Breast epithelium (tissue), 3 donors: ENCODE results near the gene ALKBH1.

ENCODE experiments used
- CTCF ChIP-seq, 3 donors: fragments of 450-650 bp; IDR thresholded peaks; one replicate each; pipeline ENCODE4 v1.5.1; 2016 to 2017; ENCODE audit warnings: antibody characterized with exemption in 3 of 3, mild to moderate bottlenecking in 3 of 3, moderate library complexity in 3 of 3
- POLR2A ChIP-seq: fragments of 450-650 bp; IDR thresholded peaks from one replicate; pipeline ENCODE4 v1.6.1; 2016; ENCODE audit warnings: antibody characterized with exemption, mild to moderate bottlenecking, moderate library complexity
- POLR2AphosphoS5 ChIP-seq, 3 donors: sonication (generic); formaldehyde crosslinking; IDR thresholded peaks; one replicate each; pipeline ENCODE4 v1.6.1; 2017; ENCODE audit warnings: antibody characterized with exemption in 3 of 3

GRCh38 chr14:77645520-77646230 lies 62.1 kb downstream of the ALKBH1 start:
- TF ChIP-seq CTCF (IDR thresholded peaks at IDR 0.05): no peak
- no peak for TF ChIP-seq POLR2A
- no peak for TF ChIP-seq POLR2AphosphoS5 (IDR thresholded peaks at IDR 0.05)
